Thyroid gland (tissue), 4 donors: Measurements from ENCODE around the gene FOXP1. TPM values are rescaled to one million over a fixed set of nuclear protein-coding genes. Genes with fewer than 3 reads are reported as not detected.

Experiments used
- DNase-seq, 2 donors: peaks; one replicate each; pipeline ENCODE4 v3.0.0-alpha.2; 2019
- H3K27ac ChIP-seq, 3 donors: fragments of 200-600 bp; sonication (generic); 1 replicate in 2 of 3; 2 replicates in 1 of 3; pipeline ENCODE4 v1.5.1; 2016 to 2019; ENCODE audit warnings: mild to moderate bottlenecking in 1 of 3, moderate library complexity in 1 of 3
- H3K27me3 ChIP-seq: fragments of 200-600 bp; sonication (generic); one replicate; pipeline ENCODE4 v1.5.1; 2019
- H3K36me3 ChIP-seq, 2 donors: fragments of 200-600 bp; sonication (generic); one replicate each; pipeline ENCODE4 v1.5.1; 2016 to 2019
- H3K4me1 ChIP-seq, 2 donors: fragments of 200-600 bp; sonication (generic); one replicate each; pipeline ENCODE4 v1.5.1; 2017 to 2019
- H3K4me3 ChIP-seq, 3 donors: fragments of 200-600 bp; sonication (generic); replicated peaks in 1 of 3; 1 replicate in 2 of 3; 2 replicates in 1 of 3; pipeline ENCODE4 v1.5.1; 2016; ENCODE audit warnings: mild to moderate bottlenecking in 1 of 3
- H3K9me3 ChIP-seq: fragments of 200-600 bp; sonication (generic); one replicate; pipeline ENCODE4 v1.5.1; 2017
- POLR2A ChIP-seq, 2 donors: fragments of 450-650 bp; IDR thresholded peaks; one replicate each; pipeline ENCODE4 v1.6.1; 2017; ENCODE audit warnings: antibody characterized with exemption in 2 of 2, mild to moderate bottlenecking in 2 of 2, moderate library complexity in 1 of 2
- WGBS, 2 donors: methylation state at CpG; one replicate each; pipeline ENCODE4 v1.1.5; 2017; 5-methylcytosine and 5-hydroxymethylcytosine counted together
- intact Hi-C: fragments of 100-400 bp; cut with DNase I; formaldehyde crosslinking; loops from one replicate; pipeline ENCODE4 v1.15.1; 2023
- total RNA-seq, 4 donors: library from RNA; depleted of rRNA; stranded (reverse); fragments of >200 nt; gene quantifications; one replicate each; pipeline ENCODE4 v1.2.3, GENCODE V29; 2016
- TF ChIP-seq, protein P1 (sequence below), 6 experiments: fragments of 200-600 bp in 3 of 6; fragments of 450-650 bp in 3 of 6; sonication (generic) in 3 of 6; IDR thresholded peaks; one replicate each; pipeline ENCODE4 v1.5.1; 2016 to 2019; ENCODE audit warnings: antibody characterized with exemption in 6 of 6, mild to moderate bottlenecking in 2 of 6, inconsistent platforms in 1 of 6, moderate library complexity in 1 of 6

FOXP1 gene
- total RNA-seq, 4 donors from 2014 or later: 111 to 187 (median 141) TPM

GRCh38 chr3:71063773-71064290, 519.7 kb downstream of the FOXP1 start:
- H3K27me3 ChIP-seq: no peaks in the 10 kb centered on the region
- H3K36me3 ChIP-seq: no peaks in the 10 kb centered on the region
- peak overlapping the region; percentile 0 to 60 (median 41) for H3K4me3 ChIP-seq
- intact Hi-C loops: no loop called here
- H3K9me3 ChIP-seq: no peaks in the 10 kb centered on the region
- 0 to 1% methylated on average over 13 of the region's 13 CpGs for WGBS, 2 donors
- peaks cover 48 to 57% of the 10 kb centered on the region in 2 donors for H3K4me1 ChIP-seq
- TF ChIP-seq, protein P1, sequence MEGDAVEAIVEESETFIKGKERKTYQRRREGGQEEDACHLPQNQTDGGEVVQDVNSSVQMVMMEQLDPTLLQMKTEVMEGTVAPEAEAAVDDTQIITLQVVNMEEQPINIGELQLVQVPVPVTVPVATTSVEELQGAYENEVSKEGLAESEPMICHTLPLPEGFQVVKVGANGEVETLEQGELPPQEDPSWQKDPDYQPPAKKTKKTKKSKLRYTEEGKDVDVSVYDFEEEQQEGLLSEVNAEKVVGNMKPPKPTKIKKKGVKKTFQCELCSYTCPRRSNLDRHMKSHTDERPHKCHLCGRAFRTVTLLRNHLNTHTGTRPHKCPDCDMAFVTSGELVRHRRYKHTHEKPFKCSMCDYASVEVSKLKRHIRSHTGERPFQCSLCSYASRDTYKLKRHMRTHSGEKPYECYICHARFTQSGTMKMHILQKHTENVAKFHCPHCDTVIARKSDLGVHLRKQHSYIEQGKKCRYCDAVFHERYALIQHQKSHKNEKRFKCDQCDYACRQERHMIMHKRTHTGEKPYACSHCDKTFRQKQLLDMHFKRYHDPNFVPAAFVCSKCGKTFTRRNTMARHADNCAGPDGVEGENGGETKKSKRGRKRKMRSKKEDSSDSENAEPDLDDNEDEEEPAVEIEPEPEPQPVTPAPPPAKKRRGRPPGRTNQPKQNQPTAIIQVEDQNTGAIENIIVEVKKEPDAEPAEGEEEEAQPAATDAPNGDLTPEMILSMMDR (IDR thresholded peaks at IDR 0.05): no peak
- TF ChIP-seq POLR2A (IDR thresholded peaks at IDR 0.05): peak in 1 of 2 donors; percentile 58
- DNase-seq: peak; percentile 68 to 72
- peak overlapping the region; percentile 84 to 95 (median 93) for H3K27ac ChIP-seq

- no peaks in the 10 kb centered on the region for H3K36me3 ChIP-seq
- H3K4me1 ChIP-seq: peaks cover 51 to 64% of the 10 kb centered on the region in 2 donors
- peak overlapping the region; percentile 0 to 41 (median 19) for H3K4me3 ChIP-seq
- peak overlapping the region; percentile 84 to 95 (median 93) for H3K27ac ChIP-seq
- H3K9me3 ChIP-seq: no peaks in the 10 kb centered on the region
- TF ChIP-seq POLR2A (IDR thresholded peaks at IDR 0.05): no peak
- TF ChIP-seq, protein P1 (IDR thresholded peaks at IDR 0.05): no peak
- WGBS, 2 donors: 55 to 58% methylated on average over 6 of the region's 6 CpGs
- intact Hi-C loops: no loop called here
- H3K27me3 ChIP-seq: no peaks in the 10 kb centered on the region
- no peak for DNase-seq
Measured at GRCh38 chr3:71062952-71063772, 520.4 kb downstream of the FOXP1 start.

- no peak for TF ChIP-seq POLR2A (IDR thresholded peaks at IDR 0.05)
- TF ChIP-seq, protein P1 (IDR thresholded peaks at IDR 0.05): no peak
- Histone ChIP-seq H3K27ac (peak overlapping the region; percentile 84 to 95 (median 93)), H3K27me3 (no peaks in the 10 kb centered on the region), H3K4me1 (peaks cover 59 to 71% of the 10 kb centered on the region in 2 donors), H3K9me3 (no peaks in the 10 kb centered on the region), H3K36me3 (no peaks in the 10 kb centered on the region), H3K4me3 (no peak overlapping the region)
- 68% methylated on average over 14 of the region's 14 CpGs for WGBS, 2 donors
- intact Hi-C loops: no loop called here
- DNase-seq: no peak
Measured at GRCh38 chr3:71062037-71062932, 521.2 kb downstream of the FOXP1 start.

- Histone ChIP-seq H3K27me3 (no peaks in the 10 kb centered on the region), H3K27ac (peak overlapping the region in 2 of 3 donors; percentile 34 to 95), H3K4me3 (peak overlapping the region in 1 of 3 donors; percentile 2), H3K9me3 (no peaks in the 10 kb centered on the region), H3K4me1 (peaks cover 57 to 69% of the 10 kb centered on the region in 2 donors), H3K36me3 (no peaks in the 10 kb centered on the region)
- 70 to 74% methylated on average over 3 of the region's 3 CpGs for WGBS, 2 donors
- no peak for DNase-seq
- intact Hi-C loops: no loop called here
- TF ChIP-seq POLR2A (IDR thresholded peaks at IDR 0.05): no peak
- TF ChIP-seq, protein P1 (IDR thresholded peaks at IDR 0.05): no peak
Measured at GRCh38 chr3:71061581-71061980, 521.9 kb downstream of the FOXP1 start.
